NCI-H82 treated with DMSO at 0.1 percent for 48 hours (cell line): ENCODE results near the gene SGIP1.
"Not testable (repeated sequence)": the region's sequence is repeated elsewhere in the genome, so short reads cannot be mapped to it uniquely, and the experiment has no call there.

ENCODE experiments used
- DNase-seq: peaks from one replicate; lab custom pipeline; 2025; ENCODE audit not compliant: unreplicated experiment; lab: John Stamatoyannopoulos, UW

SGIP1 gene

DNA sequence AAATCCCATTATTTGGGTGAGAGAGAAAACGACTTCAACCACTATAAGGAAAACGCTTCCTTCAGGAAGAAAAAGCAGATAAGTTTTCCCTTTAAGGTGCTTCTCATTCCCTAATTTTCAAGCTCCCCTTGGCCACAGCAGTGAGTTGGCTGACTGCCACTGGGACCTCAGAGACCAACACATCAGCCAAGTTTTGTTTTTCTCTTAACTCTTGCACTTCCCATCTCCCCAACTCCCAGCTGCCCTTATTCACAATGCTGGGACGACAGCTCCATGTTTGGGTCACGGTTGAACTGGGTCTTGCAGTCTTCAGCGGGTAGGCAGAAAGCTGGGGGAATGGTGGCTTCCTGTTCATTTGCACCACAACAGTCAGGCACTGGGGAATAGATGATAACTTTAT lies 18.9 kb downstream of the SGIP1 start:
- DNase-seq, result no peak

GRCh38 chr1:66553846-66554245 lies 19.9 kb downstream of the SGIP1 start:
- DNase-seq, result no peak

DNA sequence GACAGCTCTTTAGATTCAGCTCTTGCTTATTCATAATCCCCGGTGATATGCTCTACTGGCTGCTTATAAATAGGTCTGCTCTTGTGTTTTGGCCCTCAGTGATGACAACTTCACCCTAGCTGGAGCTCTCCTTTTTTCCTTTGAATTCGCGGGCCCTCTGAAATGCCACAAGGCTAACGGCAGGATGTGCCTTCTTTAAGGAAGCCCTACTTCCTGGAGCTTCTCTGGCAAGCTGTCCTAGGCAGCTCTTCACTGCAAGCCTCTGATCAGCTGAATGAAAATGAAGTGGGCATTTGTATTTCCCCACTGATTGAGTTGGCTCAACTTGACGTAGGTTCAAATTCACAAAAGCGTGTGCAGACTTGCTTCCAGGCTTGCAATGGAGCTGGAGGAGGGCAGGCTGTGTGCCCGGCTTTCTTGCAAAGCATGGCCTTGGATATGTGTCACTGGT lies 22.2 kb downstream of the SGIP1 start:
- no peak for DNase-seq

DNA sequence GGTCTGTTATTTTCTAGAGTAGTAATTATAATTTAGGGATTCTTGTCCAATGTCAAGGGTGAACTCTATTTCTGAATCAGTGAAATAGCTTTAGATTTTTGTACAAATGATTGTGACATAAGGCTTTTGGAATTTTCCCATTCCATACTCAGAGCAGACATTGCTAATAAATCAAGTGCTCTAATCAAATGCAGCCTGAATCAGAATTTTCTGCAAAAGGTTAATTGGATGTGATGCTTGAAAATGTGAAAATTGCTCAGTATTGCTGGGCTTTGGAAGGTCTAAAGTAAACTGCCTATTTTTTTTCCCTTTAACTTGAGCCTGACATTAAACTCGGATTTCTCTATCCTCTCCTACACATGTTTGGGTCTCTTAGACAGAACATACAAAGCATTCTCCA lies 23.2 kb downstream of the SGIP1 start:
- no peak for DNase-seq

GRCh38 chr1:66559517-66559916 lies 25.6 kb downstream of the SGIP1 start:
- DNase-seq, result no peak

- DNase-seq, result no peak
Observed at GRCh38 chr1:66562561-66562960, 28.6 kb downstream of the SGIP1 start.

DNA sequence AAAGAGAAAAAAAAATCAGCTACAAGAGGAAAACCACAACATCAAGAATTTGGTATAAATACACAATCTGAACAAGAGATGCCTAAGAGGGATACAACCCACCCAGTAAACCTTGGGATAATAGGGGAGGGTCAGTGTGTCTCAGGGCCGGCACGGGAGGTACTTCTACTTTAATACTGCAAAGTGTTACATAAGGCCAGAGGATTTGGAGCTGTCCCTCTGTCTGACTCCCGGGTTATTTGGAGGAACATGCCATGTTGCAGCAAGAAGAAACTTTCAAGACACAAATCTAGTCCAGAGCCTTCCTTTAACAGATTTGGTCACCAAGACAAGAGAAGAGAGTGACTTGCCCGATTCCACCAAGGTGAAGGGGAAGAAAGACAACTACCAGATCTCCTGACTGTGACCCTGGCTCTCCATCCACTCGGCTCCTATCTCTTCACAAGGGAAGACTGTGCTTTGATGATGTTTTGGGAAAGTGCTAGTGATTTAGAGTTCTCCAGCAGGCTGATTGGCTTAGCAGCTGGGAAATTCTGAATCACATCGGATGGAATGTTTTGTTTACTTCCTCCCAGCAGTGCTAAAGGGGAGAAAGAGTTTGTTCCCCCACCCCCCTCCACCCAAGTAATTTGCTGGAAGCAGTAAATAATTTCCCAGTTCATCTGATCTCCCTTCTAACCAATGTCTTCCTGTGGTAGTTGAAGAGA lies 29.3 kb downstream of the SGIP1 start:
- DNase-seq, result no peak

GRCh38 chr1:66563941-66564630 lies 30.1 kb downstream of the SGIP1 start:
- DNase-seq, result no peak

- DNase-seq, result no peak
Observed at GRCh38 chr1:66570196-66570595, 36.2 kb downstream of the SGIP1 start.

GRCh38 chr1:66571789-66572188 lies 37.8 kb downstream of the SGIP1 start:
- DNase-seq, result no peak

DNA sequence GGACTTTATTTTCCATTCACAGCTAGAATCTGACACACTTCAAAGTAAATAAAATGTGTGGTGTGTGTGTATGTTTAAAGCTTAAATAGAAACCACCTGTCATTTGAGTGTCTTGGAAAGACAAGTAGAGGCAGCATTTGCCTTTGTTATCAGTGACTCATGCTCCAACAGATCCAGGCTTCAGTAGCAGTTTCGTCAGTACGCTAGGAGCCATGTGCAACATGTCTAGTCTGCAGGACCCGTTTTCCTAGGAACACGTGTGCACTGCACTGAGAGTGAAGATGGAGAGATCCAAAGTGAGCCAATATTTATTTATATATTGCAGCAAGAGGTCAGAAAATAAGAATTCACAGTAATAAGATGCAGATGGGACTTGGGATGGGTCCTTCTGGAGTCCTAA lies 41.8 kb downstream of the SGIP1 start:
- no peak for DNase-seq

DNA sequence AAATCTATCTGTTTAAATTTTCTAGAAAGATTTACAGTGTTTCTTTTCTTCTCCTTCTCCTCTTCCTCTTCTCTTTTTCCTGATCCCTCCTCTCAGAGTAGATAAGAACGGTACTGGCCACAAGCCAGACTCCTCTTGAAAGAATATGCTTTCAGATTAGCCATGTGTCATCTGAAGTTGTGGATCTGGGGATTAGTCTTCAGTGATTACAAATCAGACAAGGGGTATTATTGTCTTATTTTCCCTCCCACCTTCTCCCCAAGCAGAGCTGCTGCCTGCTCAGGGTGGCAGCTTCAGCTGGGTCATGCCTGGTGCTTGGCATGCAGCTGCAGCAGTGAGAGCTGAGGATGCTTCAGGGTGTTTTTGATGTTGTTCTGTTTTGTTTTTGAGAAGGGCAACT lies 42.7 kb downstream of the SGIP1 start:
- peak; percentile 95 for DNase-seq

- DNase-seq, result no peak
Observed at GRCh38 chr1:66578841-66579240, 44.9 kb downstream of the SGIP1 start.

GRCh38 chr1:66580081-66580480 lies 46.1 kb downstream of the SGIP1 start:
- DNase-seq, result no peak

- DNase-seq, result no peak
Observed at GRCh38 chr1:66583021-66583420, 49.1 kb downstream of the SGIP1 start.

DNA sequence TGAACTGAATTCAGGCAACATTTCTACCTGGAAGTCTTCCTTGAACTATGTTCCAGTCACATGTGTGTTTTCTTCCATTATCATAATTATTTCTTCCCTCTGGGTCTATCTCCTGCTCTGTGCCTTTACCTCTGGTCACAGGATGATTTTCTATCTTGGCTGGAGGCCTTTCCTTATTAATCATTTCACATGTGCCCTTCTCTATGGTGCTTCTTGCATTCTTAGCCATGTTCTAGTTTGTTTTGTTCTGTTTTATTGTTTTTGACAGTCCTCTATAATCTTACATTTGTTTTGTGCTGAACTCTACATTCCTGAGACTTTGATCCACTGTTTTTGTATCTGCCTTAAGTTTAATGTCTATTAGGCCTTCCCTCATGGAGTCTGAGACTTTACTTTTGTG lies 51.0 kb downstream of the SGIP1 start:
- DNase-seq, result no peak

- no peak for DNase-seq
Observed at GRCh38 chr1:66589326-66589725, 55.4 kb downstream of the SGIP1 start.

DNA sequence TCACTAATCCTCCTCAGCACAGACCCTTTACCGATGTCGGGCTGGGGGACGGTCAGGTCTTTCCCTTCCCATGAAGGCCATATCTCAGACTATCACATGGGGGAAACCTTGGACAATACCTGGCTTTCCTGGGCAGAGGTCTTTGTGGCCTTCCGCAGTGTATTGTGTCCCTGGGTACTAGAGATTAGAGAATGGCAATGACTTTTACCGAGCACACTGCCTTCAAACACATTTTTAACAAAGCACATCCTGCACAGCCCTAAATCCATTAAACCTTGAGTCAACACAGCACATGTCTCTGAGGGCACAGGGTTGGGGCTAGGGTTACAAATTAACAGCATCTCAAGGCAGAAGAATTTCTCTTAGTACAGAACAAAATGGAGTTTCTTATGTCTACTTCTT lies 58.2 kb downstream of the SGIP1 start:
- not testable (repeated sequence) for DNase-seq

DNA sequence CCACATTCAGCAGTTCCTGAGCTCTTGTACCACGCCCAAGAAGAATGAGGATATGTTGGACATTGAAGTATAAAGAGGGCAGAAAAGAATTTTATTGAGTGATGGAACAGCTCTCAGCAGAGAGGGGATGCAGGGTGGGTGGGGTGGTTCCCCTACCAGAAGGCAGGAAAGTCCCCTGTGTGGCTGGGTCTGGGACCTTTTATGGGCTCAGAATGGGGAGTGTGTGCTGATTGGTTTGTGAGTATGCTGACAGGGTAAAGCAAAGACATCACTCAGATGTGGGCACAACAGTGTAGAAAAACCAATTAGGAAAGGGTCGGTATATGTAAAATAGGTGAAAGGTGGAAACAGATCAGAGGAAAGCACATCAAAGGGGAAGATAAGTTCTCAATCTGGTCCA lies 62.2 kb downstream of the SGIP1 start:
- DNase-seq, result no peak

DNA sequence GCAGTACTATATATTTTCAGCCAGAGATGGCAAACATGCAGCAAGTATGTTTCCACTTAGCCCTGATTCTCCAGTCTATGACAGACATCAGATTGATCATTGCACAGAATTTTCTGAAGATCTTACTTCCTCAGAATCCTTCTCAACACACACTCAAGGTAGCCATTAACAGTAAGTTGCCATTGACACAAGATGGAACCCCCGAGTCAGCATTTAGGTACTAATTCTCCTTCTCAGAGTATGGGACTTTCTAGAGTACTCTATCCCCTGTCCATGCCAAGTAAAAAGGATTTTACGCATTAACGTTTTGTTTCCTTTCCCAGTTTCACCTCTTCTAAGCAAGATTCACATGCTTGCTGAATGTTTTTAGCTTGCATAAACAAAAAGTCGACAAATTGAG lies 63.5 kb downstream of the SGIP1 start:
- DNase-seq, result no peak

DNA sequence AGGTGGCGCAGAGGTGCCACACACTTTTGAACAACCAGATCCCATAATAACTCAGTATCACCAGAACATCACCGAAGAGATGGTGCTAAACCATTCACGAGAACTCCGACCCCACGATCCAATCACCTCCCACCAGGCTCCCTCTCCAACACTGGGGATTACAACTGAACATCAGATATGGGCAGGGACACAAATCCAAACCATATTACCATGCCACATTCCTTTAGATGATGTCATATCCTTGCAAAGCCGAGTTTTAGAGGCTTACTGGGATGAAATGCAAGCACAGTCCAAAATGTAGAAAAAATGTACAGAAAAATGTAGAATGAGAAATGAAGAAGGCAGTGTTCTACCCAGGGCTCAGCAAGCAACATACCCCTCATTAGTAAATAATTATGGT lies 64.7 kb downstream of the SGIP1 start:
- DNase-seq, result no peak

DNA sequence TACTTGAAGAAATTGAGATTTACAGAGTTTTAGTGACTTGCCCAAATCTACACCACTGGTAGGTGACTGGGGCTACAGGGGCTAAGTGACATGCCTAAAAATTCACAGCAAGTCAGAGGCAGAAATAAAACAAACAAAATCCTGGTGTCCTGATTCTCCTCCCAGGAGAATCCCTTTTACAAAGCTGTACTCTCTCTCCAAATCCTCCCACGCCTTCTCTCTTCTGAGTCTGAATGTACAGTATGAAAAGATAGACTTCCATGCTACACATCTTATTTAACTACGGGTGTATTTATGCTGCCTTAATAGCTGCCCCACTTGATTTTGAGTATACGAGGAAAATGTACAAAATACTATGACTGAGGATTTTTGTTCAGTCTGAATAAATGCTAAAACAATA lies 65.4 kb downstream of the SGIP1 start:
- no peak for DNase-seq
